ENCODE results near the gene FYN. TPM values are rescaled to one million over a fixed set of nuclear protein-coding genes. Genes with fewer than 3 reads are reported as not detected.

FYN gene
- total and polyA plus RNA-seq, 2 of the 13 experiments (the other 11 are each of a cell fraction or from before 2014, with no cell fraction given): 15.5 to 24.6 TPM

DNA sequence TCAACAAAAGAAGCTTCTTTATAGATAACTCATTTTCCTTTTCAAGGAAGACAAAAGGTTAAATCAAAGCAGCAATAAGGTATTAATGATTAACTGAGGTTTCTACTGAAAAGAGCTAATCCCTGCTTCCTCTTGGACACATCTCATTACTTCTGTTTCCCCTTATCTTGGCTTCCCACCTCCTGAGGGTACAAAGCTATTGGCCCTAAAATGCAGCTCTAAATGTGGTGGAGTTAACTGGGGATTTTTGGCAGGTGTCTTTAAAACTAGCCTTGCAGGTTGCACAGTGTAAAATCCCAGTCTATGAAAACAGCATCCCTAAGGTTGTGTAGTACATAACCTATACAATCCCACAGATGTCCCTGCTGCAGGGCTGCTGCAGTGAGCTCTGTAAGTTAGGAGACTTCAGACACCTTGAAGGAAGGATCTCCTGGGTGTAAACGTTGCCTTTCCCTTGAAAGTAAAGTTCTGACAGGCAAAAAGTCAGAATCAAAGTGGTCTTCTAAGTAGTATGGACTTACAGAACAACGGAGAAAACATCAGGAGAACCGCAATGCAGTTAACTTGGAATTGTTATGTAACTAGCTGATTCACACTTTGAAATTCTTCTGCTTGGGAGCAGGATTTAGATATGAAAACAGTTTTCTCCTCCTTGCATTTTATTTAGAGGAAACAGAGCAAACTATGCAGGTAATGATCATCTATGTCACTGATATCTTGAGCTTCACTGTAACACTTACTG lies 195.8 kb downstream of the FYN start (continued):
- no peak for TF ChIP-seq SMYD3 (CRISPR knock-in tag; IDR thresholded peaks at IDR 0.05)
- TF ChIP-seq, protein P1, sequence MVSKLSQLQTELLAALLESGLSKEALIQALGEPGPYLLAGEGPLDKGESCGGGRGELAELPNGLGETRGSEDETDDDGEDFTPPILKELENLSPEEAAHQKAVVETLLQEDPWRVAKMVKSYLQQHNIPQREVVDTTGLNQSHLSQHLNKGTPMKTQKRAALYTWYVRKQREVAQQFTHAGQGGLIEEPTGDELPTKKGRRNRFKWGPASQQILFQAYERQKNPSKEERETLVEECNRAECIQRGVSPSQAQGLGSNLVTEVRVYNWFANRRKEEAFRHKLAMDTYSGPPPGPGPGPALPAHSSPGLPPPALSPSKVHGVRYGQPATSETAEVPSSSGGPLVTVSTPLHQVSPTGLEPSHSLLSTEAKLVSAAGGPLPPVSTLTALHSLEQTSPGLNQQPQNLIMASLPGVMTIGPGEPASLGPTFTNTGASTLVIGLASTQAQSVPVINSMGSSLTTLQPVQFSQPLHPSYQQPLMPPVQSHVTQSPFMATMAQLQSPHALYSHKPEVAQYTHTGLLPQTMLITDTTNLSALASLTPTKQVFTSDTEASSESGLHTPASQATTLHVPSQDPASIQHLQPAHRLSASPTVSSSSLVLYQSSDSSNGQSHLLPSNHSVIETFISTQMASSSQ (IDR thresholded peaks at IDR 0.05; ENCODE audit: low read depth): peak; percentile 94
- TF ChIP-seq, protein P1 (CRISPR knock-in tag; IDR thresholded peaks at IDR 0.05; ENCODE audit: borderline replicate concordance): peak; percentile 93; the same call in 1 of the 2 replicates
- TF ChIP-seq ZSCAN30 (CRISPR knock-in tag; IDR thresholded peaks at IDR 0.05): peak; percentile 14; the same call in 1 of the 2 replicates
- TF ChIP-seq ZNF672 (CRISPR knock-in tag; IDR thresholded peaks at IDR 0.05): no peak
- TF ChIP-seq MTERF4 (CRISPR knock-in tag; IDR thresholded peaks at IDR 0.05): no peak
- TF ChIP-seq SMARCC2 (IDR thresholded peaks at IDR 0.05): no peak
- no peak for TF ChIP-seq MEIS2 (CRISPR knock-in tag; IDR thresholded peaks at IDR 0.05)
- peak; percentile 29; the same call in 1 of the 2 replicates for TF ChIP-seq KAT8 (CRISPR knock-in tag; IDR thresholded peaks at IDR 0.05)
- no peak for TF ChIP-seq ATRX (CRISPR knock-in tag; IDR thresholded peaks at IDR 0.05; ENCODE audit: borderline replicate concordance)
- TF ChIP-seq YEATS2 (CRISPR knock-in tag; IDR thresholded peaks at IDR 0.05; ENCODE audit: borderline replicate concordance): no peak
- TF ChIP-seq ZNF713 (CRISPR knock-in tag; IDR thresholded peaks at IDR 0.05): no peak
- TF ChIP-seq ZNF577 (CRISPR knock-in tag; IDR thresholded peaks at IDR 0.05; ENCODE audit: borderline replicate concordance, low read depth): no peak
- no peak for TF ChIP-seq ZNF530 (CRISPR knock-in tag; IDR thresholded peaks at IDR 0.05; ENCODE audit: low read depth)
- TF ChIP-seq GRHL1 (CRISPR knock-in tag; conservative IDR thresholded peaks at IDR 0.05): no peak
- TF ChIP-seq JUNB (CRISPR knock-in tag; IDR thresholded peaks at IDR 0.05; ENCODE audit: borderline replicate concordance): no peak
- TF ChIP-seq ZBTB7B (CRISPR knock-in tag; IDR thresholded peaks at IDR 0.05): no peak
- TF ChIP-seq HOMEZ (CRISPR knock-in tag; IDR thresholded peaks at IDR 0.05; ENCODE audit: low read depth): 0 out of 2 replicates have a peak, but pooled peaks have one; percentile 35
- TF ChIP-seq, protein P2, sequence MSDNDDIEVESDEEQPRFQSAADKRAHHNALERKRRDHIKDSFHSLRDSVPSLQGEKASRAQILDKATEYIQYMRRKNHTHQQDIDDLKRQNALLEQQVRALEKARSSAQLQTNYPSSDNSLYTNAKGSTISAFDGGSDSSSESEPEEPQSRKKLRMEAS (IDR thresholded peaks at IDR 0.05): no peak
- peak; percentile 92 for TF ChIP-seq MIXL1 (CRISPR knock-in tag; IDR thresholded peaks at IDR 0.05)
- TF ChIP-seq SMC3 (IDR thresholded peaks at IDR 0.05; ENCODE audit: low read length): no peak
- 0 out of 2 replicates have a peak, but pooled peaks have one; percentile 24 for TF ChIP-seq ZMYM3 (CRISPR knock-in tag; IDR thresholded peaks at IDR 0.05)
- TF ChIP-seq SIN3A (IDR thresholded peaks at IDR 0.05; ENCODE audit: borderline replicate concordance, low read depth, low read length): no peak

Measured in HepG2 (cell line).